Liver (tissue), 3 donors: ENCODE measurements around the gene PPWD1.

ENCODE experiments used
- CTCF ChIP-seq: fragments of 150-350 bp; IDR thresholded peaks from 2 replicates; pipeline ENCODE4 v1.5.1; 2017; ENCODE audit warnings: improper control_type of control experiment, low read depth, low read length; ENCODE audit not compliant: missing input control
- FOXA1 ChIP-seq: IDR thresholded peaks from 2 replicates; pipeline ENCODE4 v1.6.1; 2016; ENCODE audit warnings: antibody characterized with exemption
- HNF4G ChIP-seq: IDR thresholded peaks from 2 replicates; pipeline ENCODE4 v1.6.1; 2016; ENCODE audit warnings: antibody characterized with exemption
- JUND ChIP-seq, 2 donors: IDR thresholded peaks; 2 replicates each; pipeline ENCODE4 v1.6.1; 2016; ENCODE audit warnings: antibody characterized with exemption in 2 of 2
- donor health status: healthy.
- donor health status: healthy.

GRCh38 chr5:65556718-65557117, 6.4 kb upstream of the PPWD1 start:
- TF ChIP-seq FOXA1 = no peak
- TF ChIP-seq CTCF = no peak
- no peak for TF ChIP-seq HNF4G
- TF ChIP-seq JUND (IDR thresholded peaks at IDR 0.05) = no peak
